Thyroid gland (tissue), 4 donors: ENCODE results near the gene HOXA2. TPM values are rescaled to one million over a fixed set of nuclear protein-coding genes. Genes with fewer than 3 reads are reported as not detected.
A peak's percentile ranks its signal among the peaks of the same experiment; 100 is the strongest.

Source experiments
- DNase-seq, 2 donors: peaks; one replicate each; pipeline ENCODE4 v3.0.0-alpha.2; 2019
- H3K27ac ChIP-seq, 3 donors: fragments of 200-600 bp; sonication (generic); 1 replicate in 2 of 3; 2 replicates in 1 of 3; pipeline ENCODE4 v1.5.1; 2016 to 2019; ENCODE audit warnings: mild to moderate bottlenecking in 1 of 3, moderate library complexity in 1 of 3
- H3K27me3 ChIP-seq: fragments of 200-600 bp; sonication (generic); one replicate; pipeline ENCODE4 v1.5.1; 2019
- H3K36me3 ChIP-seq, 2 donors: fragments of 200-600 bp; sonication (generic); one replicate each; pipeline ENCODE4 v1.5.1; 2016 to 2019
- H3K4me1 ChIP-seq, 2 donors: fragments of 200-600 bp; sonication (generic); one replicate each; pipeline ENCODE4 v1.5.1; 2017 to 2019
- H3K4me3 ChIP-seq, 3 donors: fragments of 200-600 bp; sonication (generic); replicated peaks in 1 of 3; 1 replicate in 2 of 3; 2 replicates in 1 of 3; pipeline ENCODE4 v1.5.1; 2016; ENCODE audit warnings: mild to moderate bottlenecking in 1 of 3
- H3K9me3 ChIP-seq: fragments of 200-600 bp; sonication (generic); one replicate; pipeline ENCODE4 v1.5.1; 2017
- CTCF ChIP-seq, 6 experiments: fragments of 200-600 bp in 3 of 6; fragments of 450-650 bp in 3 of 6; sonication (generic) in 3 of 6; IDR thresholded peaks; one replicate each; pipeline ENCODE4 v1.5.1; 2016 to 2019; ENCODE audit warnings: antibody characterized with exemption in 6 of 6, mild to moderate bottlenecking in 2 of 6, inconsistent platforms in 1 of 6, moderate library complexity in 1 of 6
- POLR2A ChIP-seq, 2 donors: fragments of 450-650 bp; IDR thresholded peaks; one replicate each; pipeline ENCODE4 v1.6.1; 2017; ENCODE audit warnings: antibody characterized with exemption in 2 of 2, mild to moderate bottlenecking in 2 of 2, moderate library complexity in 1 of 2
- WGBS, 2 donors: methylation state at CpG; one replicate each; pipeline ENCODE4 v1.1.5; 2017; 5-methylcytosine and 5-hydroxymethylcytosine counted together
- intact Hi-C: fragments of 100-400 bp; cut with DNase I; formaldehyde crosslinking; loops from one replicate; pipeline ENCODE4 v1.15.1; 2023
- total RNA-seq, 4 donors: library from RNA; depleted of rRNA; stranded (reverse); fragments of >200 nt; gene quantifications; one replicate each; pipeline ENCODE4 v1.2.3, GENCODE V29; 2016

Gene HOXA2
- total RNA-seq, 4 donors from 2014 or later, result 0.73 to 2.7 (median 1.7) TPM

- peaks cover 11% of the 10 kb centered on the region for H3K27me3 ChIP-seq
- intact Hi-C loops, result no loop called here
- no peaks in the 10 kb centered on the region for H3K9me3 ChIP-seq
- H3K4me3 ChIP-seq, result no peak overlapping the region
- H3K27ac ChIP-seq, result peak overlapping the region in 1 of 3 donors; percentile 53
- no peak for TF ChIP-seq POLR2A (IDR thresholded peaks at IDR 0.05)
- peaks cover 0 to 4% of the 10 kb centered on the region in 2 donors for H3K4me1 ChIP-seq
- no peaks in the 10 kb centered on the region for H3K36me3 ChIP-seq
- 29 to 33% methylated on average over 7 of the region's 7 CpGs for WGBS, 2 donors
- no peak for DNase-seq
Measured at GRCh38 chr7:27121684-27122076, 19.2 kb upstream of the HOXA2 start.

- H3K4me1 ChIP-seq, result peaks cover 0 to 4% of the 10 kb centered on the region in 2 donors
- TF ChIP-seq POLR2A (IDR thresholded peaks at IDR 0.05) (no peak), CTCF (IDR thresholded peaks at IDR 0.05) (no peak)
- no peaks in the 10 kb centered on the region for H3K9me3 ChIP-seq
- H3K27me3 ChIP-seq, result peaks cover 25% of the 10 kb centered on the region
- DNase-seq, result no peak
- intact Hi-C loops, result no loop called here
- no peaks in the 10 kb centered on the region for H3K36me3 ChIP-seq
- H3K4me3 ChIP-seq, result no peak overlapping the region
- 38 to 40% methylated on average over 1 of the region's 1 CpG for WGBS, 2 donors
- H3K27ac ChIP-seq, result no peak overlapping the region
Measured at GRCh38 chr7:27119412-27119911, 17.0 kb upstream of the HOXA2 start.

- DNase-seq, result no peak
- peaks cover 32% of the 10 kb centered on the region for H3K27me3 ChIP-seq
- TF ChIP-seq CTCF (IDR thresholded peaks at IDR 0.05) (no peak), POLR2A (IDR thresholded peaks at IDR 0.05) (no peak)
- peaks cover 0 to 4% of the 10 kb centered on the region in 2 donors for H3K4me1 ChIP-seq
- no peak overlapping the region for H3K4me3 ChIP-seq
- no peaks in the 10 kb centered on the region for H3K36me3 ChIP-seq
- intact Hi-C loops, result no loop called here
- WGBS, 2 donors, result 23 to 31% methylated on average over 3 of the region's 3 CpGs
- peak overlapping the region in 1 of 3 donors; percentile 80 for H3K27ac ChIP-seq
- H3K9me3 ChIP-seq, result no peaks in the 10 kb centered on the region
Measured at GRCh38 chr7:27118580-27118979, 16.1 kb upstream of the HOXA2 start.

- DNase-seq, result no peak
- Histone ChIP-seq H3K27me3 (peaks cover 36% of the 10 kb centered on the region), H3K36me3 (no peaks in the 10 kb centered on the region), H3K9me3 (no peaks in the 10 kb centered on the region), H3K4me3 (peak overlapping the region in 1 of 3 donors; percentile 8), H3K4me1 (peaks cover 0 to 4% of the 10 kb centered on the region in 2 donors), H3K27ac (peak overlapping the region; percentile 23 to 80 (median 52))
- 8 to 16% methylated on average over 19 of the region's 19 CpGs for WGBS, 2 donors
- intact Hi-C loops, result no loop called here
- TF ChIP-seq POLR2A (IDR thresholded peaks at IDR 0.05) (no peak), CTCF (IDR thresholded peaks at IDR 0.05) (no peak)
Measured at GRCh38 chr7:27117887-27118491, 15.5 kb upstream of the HOXA2 start.

GRCh38 chr7:27116962-27117886 lies 14.7 kb upstream of the HOXA2 start:
- Histone ChIP-seq H3K36me3 (no peaks in the 10 kb centered on the region), H3K4me3 (peak overlapping the region in 1 of 3 donors; percentile 8), H3K27ac (peak overlapping the region; percentile 52 to 80 (median 71)), H3K9me3 (no peaks in the 10 kb centered on the region), H3K27me3 (peaks cover 36% of the 10 kb centered on the region), H3K4me1 (peaks cover 0 to 4% of the 10 kb centered on the region in 2 donors)
- DNase-seq, result no peak
- no peak for TF ChIP-seq CTCF (IDR thresholded peaks at IDR 0.05)
- no peak for TF ChIP-seq POLR2A (IDR thresholded peaks at IDR 0.05)
- intact Hi-C loops, result no loop called here
- WGBS, 2 donors, result 16 to 18% methylated on average over 12 of the region's 12 CpGs
